ENCODE measurements around the gene GOLGA8J.
"Not testable (repeated sequence)": the region's sequence is repeated elsewhere in the genome, so short reads cannot be mapped to it uniquely, and the experiment has no call there.

GRCh38 chr15:30110591-30110990 is 27.8 kb downstream of the GOLGA8J start:
- not testable (repeated sequence) for TF ChIP-seq POLR2AphosphoS5 (IDR thresholded peaks at IDR 0.05; ENCODE audit: low read depth, low read length); POLR2A (IDR thresholded peaks at IDR 0.05; ENCODE audit: low read depth, low read length); TAF1 (IDR thresholded peaks at IDR 0.05; ENCODE audit: borderline replicate concordance, low read depth, low read length)

Measured in GM12892 (cell line).